Fibroblast of peridontal ligament (primary cell): ENCODE measurements around the gene PARVB.

Source experiments
- DNase-seq: peaks from one replicate; pipeline ENCODE4 v3.0.0-alpha.2; 2010; ENCODE audit errors: extremely low read depth

PARVB gene

GRCh38 chr22:44026630-44027511, 2.8 kb downstream of the PARVB start:
- DNase-seq = no peak

GRCh38 chr22:44028091-44028490, 4.0 kb downstream of the PARVB start:
- DNase-seq = no peak

GRCh38 chr22:44029069-44029468, 5.0 kb downstream of the PARVB start:
- DNase-seq = no peak

GRCh38 chr22:44030051-44030701, 6.1 kb downstream of the PARVB start:
- DNase-seq = no peak

- DNase-seq = no peak
These were observed 6.6 kb downstream of the PARVB start for GRCh38 chr22:44030702-44031082.

GRCh38 chr22:44031158-44031952, 7.3 kb downstream of the PARVB start:
- DNase-seq = no peak

GRCh38 chr22:44032126-44032730, 8.1 kb downstream of the PARVB start:
- DNase-seq = peak; percentile 65

GRCh38 chr22:44033287-44033686, 9.2 kb downstream of the PARVB start:
- no peak for DNase-seq

GRCh38 chr22:44033694-44034093, 9.6 kb downstream of the PARVB start:
- peak; percentile 23 for DNase-seq

GRCh38 chr22:44037519-44038375, 13.6 kb downstream of the PARVB start:
- peak; percentile 92 for DNase-seq

GRCh38 chr22:44039566-44040171, 15.6 kb downstream of the PARVB start:
- DNase-seq = no peak

- DNase-seq = peak; percentile 40
These were observed 18.4 kb downstream of the PARVB start for GRCh38 chr22:44042249-44043218.

- peak; percentile 58 for DNase-seq
These were observed 21.0 kb downstream of the PARVB start for GRCh38 chr22:44045145-44045544.

- DNase-seq = no peak
These were observed 22.5 kb downstream of the PARVB start for GRCh38 chr22:44046485-44047141.

- DNase-seq = no peak
These were observed 23.8 kb downstream of the PARVB start for GRCh38 chr22:44047891-44048301.

- DNase-seq = no peak
These were observed 25.6 kb downstream of the PARVB start for GRCh38 chr22:44049486-44050231.

- DNase-seq = no peak
These were observed 26.8 kb downstream of the PARVB start for GRCh38 chr22:44050766-44051355.

- no peak for DNase-seq
These were observed 27.3 kb downstream of the PARVB start for GRCh38 chr22:44051358-44051757.
